ENCODE results near the gene MEIOB.

- TF ChIP-seq POLR2AphosphoS5 (IDR thresholded peaks at IDR 0.05; ENCODE audit: low read depth, low read length), result no peak
- no peak for TF ChIP-seq POLR2A (IDR thresholded peaks at IDR 0.05; ENCODE audit: low read depth, low read length)
These were observed 54.2 kb downstream of the MEIOB start for GRCh38 chr16:1817716-1818115.
